Retinal pigment epithelial cell (primary cell): ENCODE measurements around the gene CD70.
"Not testable (repeated sequence)": the region's sequence is repeated elsewhere in the genome, so short reads cannot be mapped to it uniquely, and the experiment has no call there.

ENCODE experiments used
- DNase-seq: peaks from one replicate; pipeline ENCODE4 v3.0.0-alpha.2; 2010; ENCODE audit warnings: low read depth
- H3K4me3 ChIP-seq: 2 replicates; pipeline ENCODE4 v1.5.1; 2011; ENCODE audit warnings: mild to moderate bottlenecking, low read length, control low read depth, moderate library complexity
- TF ChIP-seq, protein P1 (sequence below): conservative IDR thresholded peaks from 2 replicates; pipeline ENCODE4 v1.5.1; 2011; ENCODE audit warnings: low read depth, low read length, control low read depth, inconsistent platforms

Gene CD70

DNA sequence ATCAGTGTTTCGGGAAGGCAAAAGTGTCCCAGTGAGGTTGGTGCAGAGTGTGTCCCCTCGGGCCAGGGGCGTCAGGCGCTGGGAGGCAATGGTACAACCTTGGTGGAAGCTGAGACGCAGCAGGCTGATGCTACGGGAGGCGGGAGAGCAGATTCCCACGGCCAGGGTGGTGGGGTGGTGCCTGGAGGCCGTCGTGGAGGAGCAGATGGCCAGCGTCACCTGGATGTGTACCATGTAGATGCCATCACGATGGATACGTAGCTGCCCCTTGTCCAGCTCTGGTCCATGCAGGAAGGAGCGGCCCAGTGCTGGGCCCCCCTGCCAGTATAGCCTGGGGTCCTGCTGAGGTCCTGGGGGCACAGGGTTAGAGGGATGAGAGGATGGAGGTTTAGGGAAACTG lies 4.9 kb downstream of the CD70 start:
- no peak overlapping the region for H3K4me3 ChIP-seq
- TF ChIP-seq, protein P1, sequence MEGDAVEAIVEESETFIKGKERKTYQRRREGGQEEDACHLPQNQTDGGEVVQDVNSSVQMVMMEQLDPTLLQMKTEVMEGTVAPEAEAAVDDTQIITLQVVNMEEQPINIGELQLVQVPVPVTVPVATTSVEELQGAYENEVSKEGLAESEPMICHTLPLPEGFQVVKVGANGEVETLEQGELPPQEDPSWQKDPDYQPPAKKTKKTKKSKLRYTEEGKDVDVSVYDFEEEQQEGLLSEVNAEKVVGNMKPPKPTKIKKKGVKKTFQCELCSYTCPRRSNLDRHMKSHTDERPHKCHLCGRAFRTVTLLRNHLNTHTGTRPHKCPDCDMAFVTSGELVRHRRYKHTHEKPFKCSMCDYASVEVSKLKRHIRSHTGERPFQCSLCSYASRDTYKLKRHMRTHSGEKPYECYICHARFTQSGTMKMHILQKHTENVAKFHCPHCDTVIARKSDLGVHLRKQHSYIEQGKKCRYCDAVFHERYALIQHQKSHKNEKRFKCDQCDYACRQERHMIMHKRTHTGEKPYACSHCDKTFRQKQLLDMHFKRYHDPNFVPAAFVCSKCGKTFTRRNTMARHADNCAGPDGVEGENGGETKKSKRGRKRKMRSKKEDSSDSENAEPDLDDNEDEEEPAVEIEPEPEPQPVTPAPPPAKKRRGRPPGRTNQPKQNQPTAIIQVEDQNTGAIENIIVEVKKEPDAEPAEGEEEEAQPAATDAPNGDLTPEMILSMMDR = no peak
- no peak for DNase-seq

DNA sequence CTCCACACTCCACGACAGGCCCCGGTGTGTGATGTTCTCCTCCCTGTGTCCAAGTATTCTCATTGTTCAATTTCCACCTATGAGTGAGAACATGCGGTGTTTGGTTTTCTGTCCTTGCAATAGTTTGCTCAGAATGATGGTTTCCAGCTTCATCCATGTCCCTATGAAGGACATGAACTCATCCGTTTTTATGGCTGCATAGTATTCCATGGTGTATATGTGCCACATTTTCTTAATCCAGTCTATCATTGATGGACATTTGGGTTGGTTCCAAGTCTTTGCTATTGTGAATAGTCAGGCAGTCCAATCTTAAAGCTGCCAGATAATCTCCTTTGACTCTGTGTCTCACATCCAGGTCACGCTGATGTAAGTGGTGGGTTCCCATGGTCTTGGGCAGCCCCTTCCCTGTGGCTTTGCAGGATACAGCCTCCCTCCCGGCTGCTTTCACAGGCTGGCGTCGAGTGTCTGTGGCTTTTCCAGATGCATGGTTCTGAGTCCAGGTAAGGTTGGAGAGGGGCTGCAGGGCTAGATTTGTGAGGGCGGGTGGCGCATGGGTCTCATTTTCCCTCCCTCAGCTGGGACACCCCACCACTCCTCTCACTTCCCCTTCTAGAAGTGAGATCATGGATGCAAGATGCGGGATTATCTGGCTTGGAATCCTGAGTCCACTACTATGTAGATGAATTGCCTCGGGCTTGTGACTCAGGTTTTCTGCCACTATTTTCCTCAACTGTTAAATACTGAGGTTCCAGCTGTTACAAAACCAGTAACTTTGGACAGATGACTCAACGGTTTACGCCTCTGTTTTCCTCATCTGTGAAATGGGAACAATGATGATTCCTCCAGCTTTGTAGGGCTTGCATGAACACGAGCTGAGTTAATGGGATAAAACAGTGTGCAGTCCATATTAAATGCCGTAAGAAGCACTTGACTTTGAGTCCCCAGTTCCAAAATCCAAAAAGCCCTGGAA lies 8.2 kb downstream of the CD70 start:
- not testable (repeated sequence) for DNase-seq, H3K4me3 ChIP-seq

DNA sequence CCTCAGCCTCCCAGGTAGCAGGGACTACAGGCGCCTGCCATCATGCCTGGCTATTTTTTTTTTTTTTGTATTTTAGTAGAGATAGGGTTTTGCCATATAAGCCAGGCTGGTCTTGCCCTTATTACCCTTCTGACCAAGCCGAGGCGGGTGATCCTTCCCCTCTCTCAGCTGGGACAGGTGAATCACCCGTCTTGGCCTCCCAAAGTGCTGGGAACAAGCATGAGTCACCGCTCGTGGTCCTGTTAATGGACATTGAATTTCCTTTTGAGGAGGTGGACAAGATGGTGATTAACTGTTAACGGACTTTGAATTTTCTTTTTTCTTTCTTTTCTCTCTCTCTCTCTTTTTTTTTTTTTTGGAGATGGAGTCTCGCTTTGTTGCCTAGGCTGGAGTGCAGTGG lies 10.6 kb downstream of the CD70 start:
- TF ChIP-seq, protein P1 = no peak
- no peak for DNase-seq
- no peak overlapping the region for H3K4me3 ChIP-seq

DNA sequence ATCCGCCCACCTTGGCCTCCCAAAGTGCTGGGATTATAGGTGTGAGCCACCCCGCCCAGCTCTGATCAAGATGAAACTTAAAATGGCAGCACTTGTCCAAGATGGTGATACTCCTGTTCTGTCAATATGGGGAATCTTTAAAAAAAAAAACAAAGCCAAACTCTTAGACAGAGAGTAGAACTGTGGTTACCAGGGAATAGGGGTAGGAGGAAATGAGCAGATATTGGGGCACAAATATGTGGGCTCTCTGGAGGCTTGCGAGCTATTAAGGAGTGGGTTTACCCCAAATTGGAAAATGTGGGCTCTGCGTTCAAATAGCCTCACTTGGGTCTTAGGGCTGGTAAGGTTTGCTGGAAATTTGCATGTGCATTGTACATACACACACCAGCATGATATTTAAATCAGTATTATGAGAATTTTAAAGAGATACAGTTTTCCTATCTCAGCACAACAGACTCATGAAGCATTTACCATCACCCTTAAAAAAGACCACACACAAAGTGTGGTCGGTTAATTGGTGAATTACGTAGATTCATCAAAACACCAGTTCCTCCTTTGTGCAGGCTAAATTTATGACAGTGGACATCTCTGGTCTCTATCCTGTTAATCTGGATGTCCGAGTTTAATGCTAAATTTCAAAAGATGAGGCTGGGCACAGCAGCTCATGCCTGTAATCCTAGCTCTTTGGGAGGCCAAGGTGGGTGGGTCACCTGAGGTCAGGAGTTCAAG lies 11.3 kb downstream of the CD70 start:
- no peak for DNase-seq
- TF ChIP-seq, protein P1 = no peak
- H3K4me3 ChIP-seq = no peak overlapping the region

DNA sequence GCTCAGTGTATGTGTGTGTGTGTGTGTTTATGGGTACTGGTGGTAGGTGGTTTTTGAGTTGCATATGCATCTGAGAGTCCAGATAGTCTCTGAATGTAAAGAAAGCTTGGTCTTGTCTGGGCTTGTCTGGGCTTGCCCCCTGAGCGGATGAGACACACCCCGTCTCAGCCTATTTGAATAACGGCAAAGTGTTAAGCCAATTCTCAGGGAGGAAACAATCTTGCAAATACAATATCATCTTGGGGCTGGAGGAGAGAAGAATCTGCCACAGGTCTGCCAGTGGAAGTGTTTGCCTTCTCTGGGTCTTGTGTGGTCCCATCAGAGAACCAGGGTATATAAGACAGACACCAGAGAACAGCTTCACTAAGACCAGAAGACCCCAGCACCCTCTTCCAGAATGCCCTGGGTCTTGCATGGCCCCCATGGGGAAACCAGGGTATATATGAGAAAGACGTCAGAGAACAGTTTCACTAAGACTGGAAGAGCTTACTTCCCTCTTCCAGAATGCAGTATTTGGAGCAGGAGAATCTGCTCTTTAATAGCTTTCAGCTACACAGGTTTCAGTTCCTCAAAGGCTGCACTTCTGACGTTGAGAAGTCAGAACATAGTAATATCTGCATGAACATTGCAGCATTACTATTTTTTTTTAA lies 13.3 kb downstream of the CD70 start:
- TF ChIP-seq, protein P1 = no peak
- no peak overlapping the region for H3K4me3 ChIP-seq
- DNase-seq = no peak

DNA sequence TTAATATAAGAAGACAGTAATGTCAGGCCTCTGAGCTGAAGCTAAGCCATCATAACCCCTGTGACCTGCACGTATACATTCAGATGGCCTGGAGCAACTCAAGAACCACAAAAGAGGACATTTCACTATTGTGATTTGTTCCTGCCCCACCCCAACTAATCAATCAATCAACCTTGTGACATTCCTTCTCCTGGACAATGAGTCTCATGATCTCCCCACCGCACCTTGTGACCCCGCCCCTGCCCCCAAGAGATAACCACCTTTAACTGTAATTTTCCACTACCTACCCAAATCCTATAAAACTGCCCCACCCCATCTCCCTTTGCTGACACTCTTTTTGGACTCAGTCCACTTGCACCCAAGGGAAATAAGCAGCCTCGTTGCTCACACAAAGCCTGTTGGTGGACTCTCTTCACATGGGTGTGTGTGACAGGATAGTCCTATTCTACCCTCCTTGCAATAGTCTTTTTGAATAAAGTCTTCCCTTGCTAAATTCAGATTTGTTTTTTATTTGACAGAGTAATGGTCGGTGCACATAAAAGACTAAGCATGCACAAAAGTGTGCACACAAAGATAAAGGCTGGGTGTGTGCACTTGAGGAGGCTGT lies 14.0 kb downstream of the CD70 start:
- DNase-seq = no peak
- TF ChIP-seq, protein P1 = no peak
- no peak overlapping the region for H3K4me3 ChIP-seq

DNA sequence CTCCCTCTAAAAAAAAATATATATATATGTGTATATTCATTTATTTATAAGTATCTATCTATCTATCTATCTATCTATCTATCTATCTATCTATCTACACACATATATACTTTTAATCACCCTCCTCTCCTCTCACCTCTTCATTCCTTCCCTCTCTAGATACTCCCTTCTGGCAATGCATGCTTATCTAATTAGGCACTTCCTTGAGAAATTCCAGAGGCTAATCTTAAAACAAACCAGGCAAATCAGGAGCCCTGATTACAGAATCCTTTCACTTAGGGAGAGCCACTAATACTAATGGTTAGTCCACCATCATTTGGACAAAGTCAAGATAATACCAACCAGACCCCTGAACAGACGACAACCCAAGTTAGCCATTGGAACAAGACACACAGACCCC lies 17.6 kb downstream of the CD70 start:
- TF ChIP-seq, protein P1 = no peak
- DNase-seq = no peak
- H3K4me3 ChIP-seq = no peak overlapping the region
